ENCODE measurements around the gene LRBA.
"Not testable (repeated sequence)": the region's sequence is repeated elsewhere in the genome, so short reads cannot be mapped to it uniquely, and the experiment has no call there.

The LRBA gene

DNA sequence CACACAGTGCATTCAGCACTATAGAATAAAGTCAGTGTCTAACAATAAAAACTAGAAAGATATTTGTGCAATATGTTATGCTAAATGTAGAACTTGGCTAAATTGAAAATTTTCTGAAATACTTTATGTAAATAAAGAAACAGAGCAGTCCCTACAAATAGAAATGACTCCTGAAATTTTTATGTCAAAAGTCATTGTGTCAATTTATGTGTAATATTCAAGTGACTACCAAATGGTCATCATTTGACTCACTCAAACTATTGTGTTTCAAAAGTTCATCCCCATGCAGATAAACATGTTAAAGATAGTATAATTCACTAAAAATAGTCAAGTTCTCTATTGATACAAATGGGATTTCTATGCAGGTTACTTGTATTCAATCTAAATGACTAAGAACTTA, 17.9 kb downstream of the LRBA start:
- H3K27ac ChIP-seq, result no peak overlapping the region
- no peak for DNase-seq (ENCODE audit: low spot score)
- H3K4me3 ChIP-seq, result no peak overlapping the region
- TF ChIP-seq, protein P1, sequence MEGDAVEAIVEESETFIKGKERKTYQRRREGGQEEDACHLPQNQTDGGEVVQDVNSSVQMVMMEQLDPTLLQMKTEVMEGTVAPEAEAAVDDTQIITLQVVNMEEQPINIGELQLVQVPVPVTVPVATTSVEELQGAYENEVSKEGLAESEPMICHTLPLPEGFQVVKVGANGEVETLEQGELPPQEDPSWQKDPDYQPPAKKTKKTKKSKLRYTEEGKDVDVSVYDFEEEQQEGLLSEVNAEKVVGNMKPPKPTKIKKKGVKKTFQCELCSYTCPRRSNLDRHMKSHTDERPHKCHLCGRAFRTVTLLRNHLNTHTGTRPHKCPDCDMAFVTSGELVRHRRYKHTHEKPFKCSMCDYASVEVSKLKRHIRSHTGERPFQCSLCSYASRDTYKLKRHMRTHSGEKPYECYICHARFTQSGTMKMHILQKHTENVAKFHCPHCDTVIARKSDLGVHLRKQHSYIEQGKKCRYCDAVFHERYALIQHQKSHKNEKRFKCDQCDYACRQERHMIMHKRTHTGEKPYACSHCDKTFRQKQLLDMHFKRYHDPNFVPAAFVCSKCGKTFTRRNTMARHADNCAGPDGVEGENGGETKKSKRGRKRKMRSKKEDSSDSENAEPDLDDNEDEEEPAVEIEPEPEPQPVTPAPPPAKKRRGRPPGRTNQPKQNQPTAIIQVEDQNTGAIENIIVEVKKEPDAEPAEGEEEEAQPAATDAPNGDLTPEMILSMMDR (IDR thresholded peaks at IDR 0.05), result no peak

DNA sequence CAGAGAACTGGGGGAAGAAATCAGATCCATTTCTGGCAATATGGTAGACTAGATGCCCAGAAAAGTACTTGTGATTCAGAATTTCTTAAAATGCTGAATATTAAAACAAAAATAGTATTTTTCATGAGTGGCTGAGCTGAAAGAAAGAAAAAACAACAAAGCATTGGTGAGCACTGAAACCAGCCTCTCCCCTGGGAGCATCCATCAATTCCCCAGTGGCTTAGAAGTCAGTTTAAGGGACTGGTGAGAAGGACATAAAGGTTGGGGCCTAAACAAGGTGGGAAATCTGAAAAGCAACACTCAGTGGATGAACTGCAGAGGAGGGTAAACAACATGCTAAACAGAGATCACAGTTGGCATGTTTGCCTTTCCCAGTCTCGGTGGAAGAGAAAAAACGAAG, 20.4 kb downstream of the LRBA start:
- Histone ChIP-seq H3K4me3 (no peak overlapping the region), H3K27ac (no peak overlapping the region)
- TF ChIP-seq, protein P1 (IDR thresholded peaks at IDR 0.05), result no peak
- no peak for DNase-seq (ENCODE audit: low spot score)

DNA sequence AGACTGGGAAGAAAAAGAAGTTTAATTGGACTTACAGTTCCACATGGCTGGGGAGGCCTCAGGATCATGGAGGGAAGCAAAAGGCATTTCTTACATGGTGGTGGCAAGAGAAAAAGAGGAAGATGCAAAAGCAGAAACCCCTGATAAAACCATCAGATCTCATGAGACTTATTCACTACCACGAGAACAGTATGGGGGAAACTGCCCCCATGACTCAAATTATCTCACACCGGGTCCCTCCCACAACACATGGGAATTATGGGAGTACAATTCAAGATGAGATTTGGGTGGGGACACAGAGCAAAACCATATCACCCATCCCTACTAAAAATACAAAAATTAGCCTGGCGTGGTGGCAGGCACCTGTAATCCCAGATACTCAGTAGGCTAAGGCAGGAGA, 21.5 kb downstream of the LRBA start:
- not testable (repeated sequence) for DNase-seq (ENCODE audit: low spot score); H3K27ac ChIP-seq; H3K4me3 ChIP-seq

DNA sequence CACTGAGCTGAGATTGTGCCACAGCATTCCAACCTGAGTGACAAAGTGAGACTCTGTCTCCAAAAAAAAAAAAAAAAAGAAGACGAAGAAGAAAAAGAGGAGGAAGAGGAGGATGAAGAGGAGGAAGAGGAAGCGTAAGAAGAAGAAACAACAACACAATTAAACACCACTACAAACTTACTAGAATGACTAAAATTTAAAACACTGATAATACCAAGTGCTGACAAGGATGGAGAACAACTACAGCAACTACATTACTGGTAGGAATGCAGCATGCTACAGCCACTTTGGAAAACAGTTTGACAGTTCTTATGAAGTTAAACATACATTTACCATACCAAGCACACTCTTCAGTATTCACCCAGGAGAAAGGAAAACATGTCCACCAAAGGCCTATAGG, 24.1 kb downstream of the LRBA start:
- Histone ChIP-seq H3K4me3 (no peak overlapping the region), H3K27ac (no peak overlapping the region)
- no peak for DNase-seq (ENCODE audit: low spot score)
- TF ChIP-seq, protein P1 (IDR thresholded peaks at IDR 0.05), result no peak

DNA sequence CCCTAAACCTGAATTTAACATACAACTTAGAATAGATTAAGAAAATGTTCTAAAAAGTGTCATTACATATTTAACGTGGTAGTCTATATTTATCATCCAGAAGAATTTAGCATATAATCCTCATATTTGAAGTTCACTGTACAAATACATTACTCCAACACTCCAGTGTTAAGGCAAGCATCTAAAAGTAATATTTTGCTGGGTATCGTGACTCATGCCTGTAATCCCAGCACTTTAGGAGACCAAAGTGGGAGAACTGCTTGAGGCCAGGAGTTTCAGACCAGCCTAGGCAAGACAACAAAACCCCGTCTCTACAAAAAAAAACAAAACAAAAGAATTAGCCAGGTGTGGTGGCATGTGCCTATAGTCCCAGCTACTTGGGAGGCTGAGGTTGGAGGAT, 24.8 kb downstream of the LRBA start:
- Histone ChIP-seq H3K4me3 (no peak overlapping the region), H3K27ac (no peak overlapping the region)
- no peak for DNase-seq (ENCODE audit: low spot score)
- TF ChIP-seq, protein P1 (IDR thresholded peaks at IDR 0.05), result no peak

DNA sequence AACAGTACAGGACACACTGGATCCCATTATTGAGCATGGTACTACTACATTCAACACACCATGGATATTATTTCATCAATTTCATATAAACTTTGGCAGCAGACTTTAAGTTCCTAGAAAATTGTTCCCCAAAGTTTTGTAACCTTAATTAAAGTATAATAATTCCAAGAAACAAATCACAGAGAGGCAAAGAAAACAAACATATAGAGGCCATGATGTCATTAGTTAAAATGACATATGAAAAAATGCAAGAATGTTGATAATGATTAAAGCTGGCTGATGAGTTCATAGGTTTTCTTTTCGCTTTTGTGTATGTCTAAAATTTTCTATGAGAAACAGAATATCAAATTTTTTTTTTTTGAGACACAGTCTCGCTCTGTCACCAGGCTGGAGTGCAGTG, 26.8 kb downstream of the LRBA start:
- H3K4me3 ChIP-seq, result no peak overlapping the region
- no peak overlapping the region for H3K27ac ChIP-seq
- no peak for DNase-seq (ENCODE audit: low spot score)
- TF ChIP-seq, protein P1 (IDR thresholded peaks at IDR 0.05), result no peak

DNA sequence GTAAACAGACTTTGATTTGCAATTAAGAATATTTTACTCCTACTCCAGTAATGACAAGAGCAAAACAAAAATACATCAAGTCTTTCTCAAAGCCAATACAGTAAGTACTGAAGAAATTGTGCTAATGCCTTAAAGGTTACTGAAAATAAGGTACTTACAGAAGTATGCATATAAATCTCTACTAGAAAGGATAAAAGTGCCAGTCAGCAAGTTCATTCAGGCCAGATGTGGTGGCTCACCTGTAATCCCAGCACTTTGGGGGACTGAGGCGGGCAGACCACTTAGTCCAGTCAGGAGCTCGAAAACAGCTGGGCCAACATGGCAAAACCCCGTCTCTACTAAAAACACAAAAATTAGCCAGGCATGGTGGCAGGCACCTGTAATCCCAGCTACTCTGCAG, 27.9 kb downstream of the LRBA start:
- Histone ChIP-seq H3K4me3 (no peak overlapping the region), H3K27ac (no peak overlapping the region)
- TF ChIP-seq, protein P1 (IDR thresholded peaks at IDR 0.05), result no peak
- no peak for DNase-seq (ENCODE audit: low spot score)

DNA sequence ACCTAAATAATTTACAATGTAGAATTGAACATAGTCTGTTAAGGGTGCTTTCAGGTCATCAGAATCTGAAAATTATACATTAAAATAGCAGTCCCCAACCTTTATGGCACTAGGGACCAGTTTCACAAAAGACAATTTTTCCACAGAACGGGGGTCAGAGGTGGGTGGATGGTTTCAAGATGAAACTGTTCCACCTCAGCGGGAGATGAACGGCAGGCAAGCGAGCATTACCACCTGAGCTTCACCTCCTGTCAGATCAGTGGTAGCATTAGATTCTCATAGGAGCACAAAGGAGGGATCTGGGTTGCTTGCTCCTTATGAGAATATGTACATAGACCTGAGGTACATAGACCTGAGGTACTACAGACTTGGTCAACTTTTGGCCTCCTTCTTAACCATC, 29.0 kb downstream of the LRBA start:
- Histone ChIP-seq H3K4me3 (no peak overlapping the region), H3K27ac (no peak overlapping the region)
- TF ChIP-seq, protein P1 (IDR thresholded peaks at IDR 0.05), result no peak
- DNase-seq (ENCODE audit: low spot score), result no peak
